ENCODE data around the gene FRS3. TPM values are rescaled to one million over a fixed set of nuclear protein-coding genes. Genes with fewer than 3 reads are reported as not detected.

Gene FRS3
- total and polyA plus RNA-seq, 2 of the 13 experiments (the other 11 are each of a cell fraction or from before 2014, with no cell fraction given) = 3.0 to 7.4 TPM

DNA sequence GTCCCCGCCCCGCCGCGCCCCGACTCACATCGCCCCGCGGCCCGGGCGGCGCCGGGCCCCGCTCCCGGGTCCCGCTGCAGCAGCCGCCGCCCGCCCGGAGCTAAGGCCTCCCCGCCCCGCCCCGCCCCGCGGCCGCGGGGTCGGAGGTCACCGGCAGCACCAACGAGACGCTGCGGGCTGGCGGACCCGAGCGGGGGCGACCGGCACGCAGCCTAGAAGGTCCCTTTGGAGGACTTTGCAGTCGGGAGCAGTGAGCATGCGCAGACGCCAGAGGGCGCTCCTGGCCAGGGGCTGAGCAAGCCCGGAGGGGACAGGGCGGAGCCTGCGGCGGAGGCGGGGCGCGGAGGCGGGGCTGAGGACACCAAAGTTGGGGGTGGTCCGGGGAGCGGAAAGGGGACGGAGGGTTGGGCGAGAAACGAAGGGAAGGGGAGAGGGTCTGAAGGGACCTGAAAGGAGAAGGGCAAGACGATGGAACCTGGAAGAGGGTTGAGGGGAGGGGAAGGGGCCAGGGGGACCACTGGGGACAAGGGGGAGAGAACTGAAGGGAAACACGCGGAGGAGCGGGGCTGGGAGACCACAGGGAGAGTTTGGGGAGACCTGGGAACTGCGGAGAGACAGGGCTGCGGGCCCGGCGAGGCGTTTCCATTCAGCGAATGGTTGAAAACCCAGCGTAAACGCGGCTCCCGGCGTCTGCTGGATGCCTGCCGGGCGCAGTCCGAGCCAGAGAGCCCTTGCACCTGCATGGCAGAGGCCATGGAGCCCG is at the start of gene FRS3 (continued):
- no peak for TF ChIP-seq EZH2 (conservative IDR thresholded peaks at IDR 0.05; ENCODE audit: low read depth, low read length)
- TF ChIP-seq HIVEP1 (CRISPR knock-in tag; IDR thresholded peaks at IDR 0.05) = no peak; the same call in 1 of the 2 replicates
- peak; percentile 77 for TF ChIP-seq ELF3 (CRISPR knock-in tag; IDR thresholded peaks at IDR 0.05)
- no peak for TF ChIP-seq ZNF335 (CRISPR knock-in tag; IDR thresholded peaks at IDR 0.05)
- no peak; the same call in 1 of the 2 replicates for TF ChIP-seq ZNF564 (CRISPR knock-in tag; IDR thresholded peaks at IDR 0.05)
- TF ChIP-seq KLF11 (CRISPR knock-in tag; IDR thresholded peaks at IDR 0.05) = no peak; the same call in 1 of the 2 replicates
- no peak for TF ChIP-seq ZUFSP (CRISPR knock-in tag; IDR thresholded peaks at IDR 0.05; ENCODE audit: borderline replicate concordance)
- TF ChIP-seq, protein P1, sequence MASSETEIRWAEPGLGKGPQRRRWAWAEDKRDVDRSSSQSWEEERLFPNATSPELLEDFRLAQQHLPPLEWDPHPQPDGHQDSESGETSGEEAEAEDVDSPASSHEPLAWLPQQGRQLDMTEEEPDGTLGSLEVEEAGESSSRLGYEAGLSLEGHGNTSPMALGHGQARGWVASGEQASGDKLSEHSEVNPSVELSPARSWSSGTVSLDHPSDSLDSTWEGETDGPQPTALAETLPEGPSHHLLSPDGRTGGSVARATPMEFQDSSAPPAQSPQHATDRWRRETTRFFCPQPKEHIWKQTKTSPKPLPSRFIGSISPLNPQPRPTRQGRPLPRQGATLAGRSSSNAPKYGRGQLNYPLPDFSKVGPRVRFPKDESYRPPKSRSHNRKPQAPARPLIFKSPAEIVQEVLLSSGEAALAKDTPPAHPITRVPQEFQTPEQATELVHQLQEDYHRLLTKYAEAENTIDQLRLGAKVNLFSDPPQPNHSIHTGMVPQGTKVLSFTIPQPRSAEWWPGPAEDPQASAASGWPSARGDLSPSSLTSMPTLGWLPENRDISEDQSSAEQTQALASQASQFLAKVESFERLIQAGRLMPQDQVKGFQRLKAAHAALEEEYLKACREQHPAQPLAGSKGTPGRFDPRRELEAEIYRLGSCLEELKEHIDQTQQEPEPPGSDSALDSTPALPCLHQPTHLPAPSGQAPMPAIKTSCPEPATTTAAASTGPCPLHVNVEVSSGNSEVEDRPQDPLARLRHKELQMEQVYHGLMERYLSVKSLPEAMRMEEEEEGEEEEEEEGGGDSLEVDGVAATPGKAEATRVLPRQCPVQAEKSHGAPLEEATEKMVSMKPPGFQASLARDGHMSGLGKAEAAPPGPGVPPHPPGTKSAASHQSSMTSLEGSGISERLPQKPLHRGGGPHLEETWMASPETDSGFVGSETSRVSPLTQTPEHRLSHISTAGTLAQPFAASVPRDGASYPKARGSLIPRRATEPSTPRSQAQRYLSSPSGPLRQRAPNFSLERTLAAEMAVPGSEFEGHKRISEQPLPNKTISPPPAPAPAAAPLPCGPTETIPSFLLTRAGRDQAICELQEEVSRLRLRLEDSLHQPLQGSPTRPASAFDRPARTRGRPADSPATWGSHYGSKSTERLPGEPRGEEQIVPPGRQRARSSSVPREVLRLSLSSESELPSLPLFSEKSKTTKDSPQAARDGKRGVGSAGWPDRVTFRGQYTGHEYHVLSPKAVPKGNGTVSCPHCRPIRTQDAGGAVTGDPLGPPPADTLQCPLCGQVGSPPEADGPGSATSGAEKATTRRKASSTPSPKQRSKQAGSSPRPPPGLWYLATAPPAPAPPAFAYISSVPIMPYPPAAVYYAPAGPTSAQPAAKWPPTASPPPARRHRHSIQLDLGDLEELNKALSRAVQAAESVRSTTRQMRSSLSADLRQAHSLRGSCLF (CRISPR knock-in tag; IDR thresholded peaks at IDR 0.05; ENCODE audit: borderline replicate concordance) = no peak
- peak; percentile 65; the same call in 1 of the 2 replicates for TF ChIP-seq HMG20B (CRISPR knock-in tag; conservative IDR thresholded peaks at IDR 0.05)
- TF ChIP-seq ZNF577 (CRISPR knock-in tag; IDR thresholded peaks at IDR 0.05; ENCODE audit: borderline replicate concordance, low read depth) = no peak
- TF ChIP-seq ZMAT5 (CRISPR knock-in tag; IDR thresholded peaks at IDR 0.05; ENCODE audit: borderline replicate concordance, low read depth) = no peak
- peak; percentile 75; the same call in 1 of the 2 replicates for TF ChIP-seq ZSCAN21 (CRISPR knock-in tag; IDR thresholded peaks at IDR 0.05; ENCODE audit: borderline replicate concordance)
- peak; percentile 82 for TF ChIP-seq PITX1 (CRISPR knock-in tag; IDR thresholded peaks at IDR 0.05)
- TF ChIP-seq THAP11 (CRISPR knock-in tag; IDR thresholded peaks at IDR 0.05) = peak; percentile 96
- no peak for TF ChIP-seq ATF1 (CRISPR knock-in tag; IDR thresholded peaks at IDR 0.05)
- no peak for TF ChIP-seq HDAC6 (IDR thresholded peaks at IDR 0.05; ENCODE audit: low read depth, low read length)
- peak; percentile 83; the same call in 1 of the 2 replicates for TF ChIP-seq ZSCAN25 (CRISPR knock-in tag; IDR thresholded peaks at IDR 0.05)
- no peak for TF ChIP-seq ZNF382 (CRISPR knock-in tag; IDR thresholded peaks at IDR 0.05; ENCODE audit: borderline replicate concordance)
- TF ChIP-seq FOXA3 (CRISPR knock-in tag; IDR thresholded peaks at IDR 0.05) = peak; percentile 80
- TF ChIP-seq ZNF572 (CRISPR knock-in tag; IDR thresholded peaks at IDR 0.05) = 0 out of 2 replicates have a peak, but pooled peaks have one; percentile 71
- TF ChIP-seq ZNF678 (CRISPR knock-in tag; IDR thresholded peaks at IDR 0.05) = 0 out of 2 replicates have a peak, but pooled peaks have one; percentile 49
- TF ChIP-seq ZMAT3 (CRISPR knock-in tag; conservative IDR thresholded peaks at IDR 0.05) = peak; percentile 70; the same call in 1 of the 2 replicates
- TF ChIP-seq NKX3-1 (CRISPR knock-in tag; IDR thresholded peaks at IDR 0.05) = no peak
- no peak for TF ChIP-seq ZNF446 (CRISPR knock-in tag; IDR thresholded peaks at IDR 0.05)
